ENCODE data around the gene FAM151B. TPM values are rescaled to one million over a fixed set of nuclear protein-coding genes. Genes with fewer than 3 reads are reported as not detected.

FAM151B gene
- total and polyA plus RNA-seq, 10 of the 15 experiments (the other 5 are each of a cell fraction or from before 2014, with no cell fraction given) = 0.05 to 0.79 (median 0.22) TPM

DNA sequence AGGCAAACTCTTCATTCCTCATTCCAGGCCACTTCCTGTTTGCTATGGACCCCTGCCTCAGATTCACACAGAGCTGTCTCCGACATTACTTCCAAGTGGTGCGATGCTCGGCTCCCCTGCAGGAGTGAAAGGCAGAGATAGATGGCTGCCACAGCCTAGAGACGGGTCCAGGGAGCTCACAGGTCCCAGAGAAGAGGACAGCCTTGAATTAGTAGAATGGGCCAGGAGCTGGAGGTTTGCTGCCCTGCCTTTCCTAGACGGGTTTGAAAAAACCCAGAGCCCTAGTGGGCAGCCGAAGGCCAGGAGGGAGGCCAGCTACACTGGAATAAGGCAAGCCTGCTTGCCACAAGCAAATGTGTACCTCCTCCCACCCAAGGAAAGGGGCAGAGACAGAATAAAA is 80.4 kb downstream of the FAM151B start:
- Histone ChIP-seq H4K20me1 (ENCODE audit: control insufficient read depth, insufficient read depth) (no peaks in the 10 kb centered on the region), H3K36me3 (ENCODE audit: control insufficient read depth in 2 of 2, insufficient read depth in 2 of 2, low read length in 1 of 2) (no peaks in the 10 kb centered on the region), H2AFZ (ENCODE audit: control insufficient read depth, low read depth, low read length) (no peak overlapping the region), H3K4me1 (ENCODE audit: control insufficient read depth, insufficient read depth, low read length) (no peaks in the 10 kb centered on the region; the same call in 1 of the 2 replicates), H3K27ac (ENCODE audit: control insufficient read depth, insufficient read depth) (no peak overlapping the region), H3K4me3 (no peak overlapping the region), H3K79me2 (ENCODE audit: control insufficient read depth, insufficient read depth, low read length) (no peaks in the 10 kb centered on the region), H3K4me2 (ENCODE audit: control insufficient read depth, insufficient read depth) (no peak overlapping the region), H3K9ac (ENCODE audit: control insufficient read depth, insufficient read depth, low read length) (no peak overlapping the region), H3K9me3 (replicated peaks; ENCODE audit: control insufficient read depth, insufficient read depth, low read length) (no peaks in the 10 kb centered on the region), H3K27me3 (replicated peaks in 1 of 2; ENCODE audit: control insufficient read depth in 2 of 2, insufficient read depth in 2 of 2, low read length in 1 of 2) (peaks cover 6 to 19% of the 10 kb centered on the region in 2 experiments)
- no peak for TF ChIP-seq NBN (IDR thresholded peaks at IDR 0.05)
- no peak for TF ChIP-seq NKRF (conservative IDR thresholded peaks at IDR 0.05)
- TF ChIP-seq ZBED1 (IDR thresholded peaks at IDR 0.05; ENCODE audit: borderline replicate concordance) = no peak
- TF ChIP-seq ZNF622 (IDR thresholded peaks at IDR 0.05) = no peak
- no peak for TF ChIP-seq DPF2 (IDR thresholded peaks at IDR 0.05)
- TF ChIP-seq HSF1 (IDR thresholded peaks at IDR 0.05; ENCODE audit: low read depth, low read length) = no peak
- TF ChIP-seq GABPA (IDR thresholded peaks at IDR 0.05; ENCODE audit: low read depth) = no peak
- TF ChIP-seq MEF2A (IDR thresholded peaks at IDR 0.05; ENCODE audit: insufficient read depth, low read depth, low read length) = no peak
- ATAC-seq (no peak), FAIRE-seq (no peak), DNase-seq (ENCODE audit: low read depth, low spot score) (no peak)
- ChIA-PET RAD21 (ENCODE audit: unreplicated experiment) (no interaction called here), CTCF (interaction anchor here (0.7 kb wide), 1 partner anchor 18 kb away, joined by 3 read pairs; no protein-coding TSS in a partner anchor), POLR2A (no interaction called here), SMC1A (ENCODE audit: uncharacterized antibody, unreplicated experiment) (no interaction called here)
- no TSS peak for BruUV-seq (replicated peaks)
- in situ Hi-C loops (cut with MboI) (no loop called here), intact Hi-C loops (cut with micrococcal nuclease; ENCODE audit: unreplicated experiment) (no loop called here)
- 41% methylated on average over 6 of the region's 6 CpGs for WGBS (ENCODE audit: insufficient coverage, insufficient replicate concordance, low lambda C conversion rate, missing lambda C conversion rate)

Measured in GM12878 (cell line).